GM19455 (cell line): ENCODE data around the gene BTNL9.
"Not testable (repeated sequence)": the region's sequence is repeated elsewhere in the genome, so short reads cannot be mapped to it uniquely, and the experiment has no call there.

Experiments used
- ATAC-seq: cut with Tn5 transposase; IDR thresholded peaks from one replicate; pipeline ENCODE4 v1.9.1; 2021; ENCODE audit not compliant: unreplicated experiment

BTNL9 gene

DNA sequence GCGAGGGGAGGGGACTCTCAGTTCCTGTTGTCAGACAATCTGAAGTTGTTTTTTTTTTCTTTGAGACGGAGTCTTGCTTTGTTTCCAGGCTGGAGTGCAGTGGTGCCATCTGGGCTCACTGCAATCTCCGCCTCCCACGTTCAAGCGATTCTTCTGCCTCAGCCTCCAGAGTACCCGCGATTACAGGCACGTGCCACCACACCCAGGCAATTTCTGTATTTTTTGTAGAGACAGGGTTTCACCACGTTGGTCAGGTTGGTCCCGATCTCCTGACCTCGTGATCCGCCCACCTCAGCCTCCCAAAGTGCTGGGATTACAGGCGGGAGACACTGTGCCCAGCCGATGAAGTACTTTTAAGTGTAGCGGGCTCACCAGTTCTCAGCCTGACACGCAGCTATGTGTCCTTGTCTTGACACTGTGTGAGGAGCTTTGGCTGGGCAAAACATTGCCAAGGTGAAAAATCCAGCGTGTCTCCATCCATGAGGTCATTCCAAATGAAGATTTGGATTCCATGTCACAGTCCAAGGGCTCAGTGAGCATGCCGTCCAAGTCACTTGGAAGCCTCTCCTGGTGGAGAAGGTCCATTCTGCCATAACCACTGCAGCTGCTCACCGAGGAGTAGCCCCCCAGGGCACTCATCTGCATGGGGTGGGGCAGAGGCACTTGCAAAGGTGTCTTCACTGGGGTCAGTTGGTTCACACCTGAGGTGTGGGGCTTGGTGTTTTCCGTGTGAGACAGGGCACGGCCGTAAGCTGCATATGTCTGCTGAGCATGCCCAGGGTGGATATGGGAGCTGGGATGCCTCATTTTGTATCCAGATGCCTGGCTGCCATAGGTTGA, 58.9 kb downstream of the BTNL9 start:
- ATAC-seq: no peak

- no peak for ATAC-seq
Observed at GRCh38 chr5:181099602-181100086, 59.6 kb downstream of the BTNL9 start.

GRCh38 chr5:181100121-181100875, 60.2 kb downstream of the BTNL9 start:
- ATAC-seq: no peak

- ATAC-seq: not testable (repeated sequence)
Observed at GRCh38 chr5:181101030-181101641, 61.1 kb downstream of the BTNL9 start.

- not testable (repeated sequence) for ATAC-seq
Observed at GRCh38 chr5:181101930-181102674, 62.0 kb downstream of the BTNL9 start.

DNA sequence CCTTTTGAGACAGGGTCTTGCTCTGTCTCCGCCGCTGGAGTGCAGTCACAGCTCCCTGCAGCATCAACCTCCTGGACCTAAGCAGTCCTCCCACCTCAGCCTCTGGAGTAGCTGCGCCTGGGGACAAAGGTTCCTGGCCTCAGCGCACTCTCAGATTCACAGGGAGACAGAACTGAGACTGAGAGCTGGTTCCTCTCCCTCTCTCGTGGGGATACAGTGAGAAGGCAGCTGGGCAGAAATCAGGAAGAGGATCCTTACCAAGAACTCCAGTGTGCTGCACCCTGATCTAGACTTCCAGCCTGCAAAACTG, 64.1 kb downstream of the BTNL9 start:
- not testable (repeated sequence) for ATAC-seq

DNA sequence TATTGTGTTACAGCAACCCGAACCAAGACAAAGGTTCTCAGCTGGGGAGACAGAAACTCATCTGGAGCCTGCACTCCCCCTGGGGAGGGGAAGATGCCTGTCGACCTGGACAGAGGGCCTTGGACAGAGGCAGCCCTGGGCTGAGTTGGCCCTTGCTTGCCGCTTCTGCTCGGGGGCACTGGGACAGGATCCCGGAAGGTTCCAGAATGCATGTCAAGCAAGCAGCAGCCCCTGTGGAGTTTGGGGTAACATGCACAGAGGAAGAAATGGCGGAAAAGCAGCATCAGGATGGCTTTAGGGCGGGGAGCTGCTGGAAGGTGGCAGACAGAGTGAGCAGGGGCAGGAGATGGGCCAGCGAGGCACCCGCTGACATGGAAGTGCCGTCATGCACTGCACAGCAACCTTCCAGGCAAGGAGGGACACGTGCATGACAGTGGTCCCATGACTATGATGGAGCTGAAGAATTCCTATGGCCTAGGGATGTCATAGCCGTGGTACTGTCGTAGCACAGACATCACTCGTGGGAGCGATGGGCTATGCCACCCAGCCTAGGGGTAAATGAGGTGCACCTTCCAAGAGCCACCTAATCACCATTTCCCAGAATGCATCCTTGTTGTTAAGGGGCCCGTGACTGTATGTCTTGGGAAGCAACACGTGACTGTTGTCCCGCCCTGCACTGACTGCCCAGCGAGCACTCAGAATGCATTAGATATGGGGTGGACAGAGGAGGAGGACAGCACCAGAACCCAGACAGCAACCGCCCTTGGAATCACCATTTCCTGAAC, 64.7 kb downstream of the BTNL9 start:
- ATAC-seq: not testable (repeated sequence)

GRCh38 chr5:181105391-181106025, 65.4 kb downstream of the BTNL9 start:
- no peak for ATAC-seq

- ATAC-seq: no peak
Observed at GRCh38 chr5:181107699-181108098, 67.6 kb downstream of the BTNL9 start.

DNA sequence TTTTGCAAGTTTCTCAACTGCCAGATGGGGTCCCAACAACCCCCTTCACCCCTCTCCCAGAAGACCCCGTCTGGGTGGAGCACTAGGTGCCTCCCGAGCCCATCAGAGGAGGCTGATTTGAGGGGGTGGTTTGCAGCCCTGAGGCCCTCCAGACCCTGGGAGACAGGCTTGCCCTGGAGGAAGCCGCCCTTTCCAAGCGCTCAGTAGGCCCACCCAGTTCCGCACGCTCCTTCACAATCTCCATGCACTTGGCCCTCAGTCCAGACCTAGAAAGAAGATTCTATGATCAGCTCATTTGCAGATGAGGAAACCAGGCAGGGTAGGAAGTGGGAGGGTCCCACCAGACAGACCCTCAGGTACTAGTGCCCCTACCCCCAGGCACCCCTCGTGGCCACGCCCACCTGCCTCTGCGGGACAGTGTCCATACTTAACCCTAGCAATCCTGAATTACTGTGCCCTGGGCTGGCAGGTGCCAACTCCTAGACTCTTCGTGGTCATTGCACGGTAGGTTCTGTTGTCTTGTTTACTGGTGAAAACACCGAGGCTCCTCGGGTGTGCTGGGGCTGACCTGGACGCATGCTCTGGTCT, 68.6 kb downstream of the BTNL9 start:
- no peak for ATAC-seq

DNA sequence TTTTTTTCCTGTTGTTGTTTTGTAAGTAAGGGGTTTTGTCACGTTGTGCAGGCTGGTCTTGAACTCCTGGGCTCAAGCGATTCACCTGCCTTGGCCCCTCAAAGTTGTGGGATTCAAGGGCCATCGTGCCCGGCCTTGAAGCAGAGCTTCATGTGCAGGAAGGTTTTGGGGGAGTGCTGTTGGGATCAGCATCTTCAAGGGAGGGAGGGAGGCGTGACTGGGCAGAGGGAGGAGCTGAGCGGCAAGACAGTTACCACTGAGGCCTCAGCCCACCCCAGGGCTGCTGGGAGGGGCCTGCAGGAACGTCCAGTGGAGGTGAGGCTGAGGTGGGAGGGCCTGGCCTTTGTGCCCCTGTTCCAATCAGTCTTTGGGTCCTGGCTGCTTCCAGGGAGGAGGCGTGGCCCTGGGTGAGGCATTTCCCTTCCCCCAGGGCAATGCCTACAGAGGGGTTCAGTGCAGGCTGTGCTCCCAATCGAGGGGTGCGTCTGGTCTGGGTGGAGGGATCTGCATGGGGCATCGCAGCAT, 69.5 kb downstream of the BTNL9 start:
- ATAC-seq: no peak

DNA sequence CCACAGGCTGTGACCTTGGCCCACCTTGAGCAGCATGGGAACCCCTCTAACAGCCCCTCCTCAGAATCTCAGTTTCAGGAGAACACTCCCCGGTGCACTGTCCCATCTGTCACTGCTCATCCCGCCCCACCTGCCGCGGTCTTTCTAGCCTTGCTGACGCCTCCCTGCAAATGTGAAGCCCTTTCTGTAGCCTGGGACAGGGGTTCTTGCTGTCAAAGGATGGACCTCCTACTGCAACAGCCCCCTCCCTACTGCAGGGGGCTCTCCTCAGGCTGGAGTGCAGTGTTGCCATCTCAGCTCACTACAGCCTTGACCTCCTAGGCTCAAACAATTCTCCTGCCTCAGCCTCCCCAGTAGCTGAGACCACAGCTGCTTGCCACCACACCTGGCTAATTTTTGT, 70.9 kb downstream of the BTNL9 start:
- no peak for ATAC-seq
